Measurements from ENCODE around the gene GLT6D1. TPM values are rescaled to one million over a fixed set of nuclear protein-coding genes. Genes with fewer than 3 reads are reported as not detected.

The GLT6D1 gene
- polyA plus RNA-seq, 1 experiment: not detected

DNA sequence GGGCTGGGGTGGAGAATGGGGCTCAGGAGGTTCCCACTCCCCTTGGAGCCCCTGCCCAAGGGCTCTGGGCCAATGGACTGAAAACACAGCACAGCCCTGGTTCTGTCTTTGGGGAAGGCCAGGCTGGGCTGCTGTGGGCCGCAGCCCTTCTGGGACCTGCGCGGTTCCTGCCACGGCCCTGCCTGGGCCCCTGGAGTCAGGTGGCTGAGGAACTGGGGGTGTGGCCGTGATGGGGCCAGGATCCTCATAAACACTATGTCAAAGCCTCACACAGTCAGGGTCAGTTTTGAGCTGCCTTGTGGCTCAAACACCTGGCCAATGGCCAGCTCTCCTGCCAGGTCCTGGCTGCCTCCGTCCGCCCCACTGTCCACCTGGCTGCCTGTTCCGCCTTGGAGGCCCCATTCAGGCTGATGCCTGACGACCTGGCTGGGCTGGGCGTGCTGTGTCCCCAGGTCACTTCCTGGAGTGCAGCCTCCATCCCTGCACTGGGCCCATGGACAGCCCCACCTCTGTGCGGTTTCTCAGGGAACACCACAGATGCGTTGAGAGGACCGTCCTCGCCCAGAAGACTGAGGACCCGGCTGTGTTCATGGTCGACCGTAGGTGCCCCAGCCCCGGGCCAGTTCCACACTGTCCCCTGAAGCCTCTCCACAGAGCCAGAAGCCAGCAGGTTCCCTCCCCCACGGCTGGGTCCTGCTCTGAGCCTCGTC, 50.3 kb downstream of the GLT6D1 start:
- POLR2A ChIA-PET: no interaction called here
- DNase-seq (ENCODE audit: low read depth): no peak
- H3K27me3 ChIP-seq (ENCODE audit: control insufficient read depth, insufficient read depth, low read length): no peaks in the 10 kb centered on the region
- CTCF ChIA-PET: interaction anchor here (1.1 to 3.2 kb wide), 2 partner anchors 12 to 14 kb away, joined by 3 to 11 read pairs; no protein-coding TSS in a partner anchor
- H3K4me3 ChIP-seq (ENCODE audit: low read depth, low read length): no peak overlapping the region
- no peaks in the 10 kb centered on the region for H3K36me3 ChIP-seq (ENCODE audit: control insufficient read depth, insufficient read depth, low read length)
- no peak for TF ChIP-seq CTCF (IDR thresholded peaks at IDR 0.05; ENCODE audit: insufficient read depth, low read depth, low read length)

DNA sequence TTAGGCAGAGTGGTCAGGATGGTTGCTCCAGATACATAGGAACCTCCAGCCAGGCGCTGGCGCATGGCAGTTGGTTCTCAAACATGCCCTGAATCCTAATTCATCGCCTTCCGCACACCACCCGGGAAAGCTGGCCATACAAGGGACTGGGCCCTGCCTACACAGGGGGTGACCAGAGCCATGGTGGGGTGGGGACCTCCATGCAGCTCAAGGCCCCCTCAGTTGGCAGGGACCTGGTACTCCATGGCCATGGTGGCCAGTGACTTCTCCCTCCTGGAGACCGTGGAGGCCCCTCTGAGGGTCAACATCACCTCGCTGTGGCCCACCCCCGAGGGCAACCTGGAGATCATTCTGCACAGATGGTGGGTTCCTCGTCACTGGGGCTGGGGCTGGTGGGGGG, 51.0 kb downstream of the GLT6D1 start:
- no peak overlapping the region for H3K4me3 ChIP-seq (ENCODE audit: low read depth, low read length)
- ChIA-PET CTCF (no interaction called here), POLR2A (no interaction called here)
- no peak for DNase-seq (ENCODE audit: low read depth)
- no peaks in the 10 kb centered on the region for H3K27me3 ChIP-seq (ENCODE audit: control insufficient read depth, insufficient read depth, low read length)
- H3K36me3 ChIP-seq (ENCODE audit: control insufficient read depth, insufficient read depth, low read length): no peaks in the 10 kb centered on the region
- no peak for TF ChIP-seq CTCF (IDR thresholded peaks at IDR 0.05; ENCODE audit: insufficient read depth, low read depth, low read length)

DNA sequence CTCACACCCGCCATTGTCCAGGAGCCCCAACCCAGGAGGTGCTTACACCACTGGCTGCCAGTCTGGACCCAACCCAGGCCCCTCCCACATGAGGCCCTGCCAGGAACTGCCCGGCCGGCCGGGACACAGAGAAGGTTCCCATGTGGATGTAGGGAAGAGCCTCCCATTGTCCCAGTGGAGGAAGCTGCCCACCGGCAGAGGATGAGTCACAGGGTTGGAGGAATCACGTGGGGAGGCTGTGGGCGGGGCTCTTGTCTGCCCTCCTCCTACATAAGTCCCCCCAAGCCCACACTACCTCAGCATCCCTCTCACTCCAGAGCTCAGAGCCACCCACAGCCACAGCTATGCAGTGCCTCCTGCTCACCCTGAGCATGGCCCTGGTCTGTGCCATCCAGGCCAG, 51.7 kb downstream of the GLT6D1 start:
- CTCF ChIA-PET: no interaction called here
- no peaks in the 10 kb centered on the region for H3K27me3 ChIP-seq (ENCODE audit: control insufficient read depth, insufficient read depth, low read length)
- no peak for DNase-seq (ENCODE audit: low read depth)
- H3K36me3 ChIP-seq (ENCODE audit: control insufficient read depth, insufficient read depth, low read length): no peaks in the 10 kb centered on the region
- TF ChIP-seq CTCF (IDR thresholded peaks at IDR 0.05; ENCODE audit: insufficient read depth, low read depth, low read length): no peak
- POLR2A ChIA-PET: no interaction called here
- no peak overlapping the region for H3K4me3 ChIP-seq (ENCODE audit: low read depth, low read length)

DNA sequence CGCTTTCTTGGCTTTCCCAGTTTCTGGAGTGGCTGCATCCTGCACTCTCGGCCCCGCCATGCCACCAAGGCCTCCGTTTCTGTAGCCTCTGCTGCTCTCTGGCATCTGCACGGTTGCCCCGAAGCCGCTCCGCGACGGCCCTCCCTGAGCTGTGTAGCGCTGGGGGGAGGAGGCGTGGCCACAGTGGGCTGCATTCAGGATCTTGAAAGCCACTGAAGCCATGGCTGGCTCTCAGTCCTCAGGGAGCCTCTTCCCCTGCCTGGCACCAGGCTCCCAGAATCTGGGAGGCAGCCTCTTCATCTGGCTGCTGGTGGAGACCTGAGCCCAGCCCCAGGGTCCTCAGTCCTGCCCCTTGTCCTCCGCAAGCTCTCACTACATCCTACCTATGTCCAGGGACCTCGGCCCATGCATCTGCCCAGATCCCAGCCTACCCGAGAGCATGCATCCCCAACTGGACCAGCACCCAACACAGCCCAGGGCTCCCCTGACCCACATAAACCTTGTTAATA, 52.7 kb downstream of the GLT6D1 start:
- DNase-seq (ENCODE audit: low read depth): no peak
- ChIA-PET CTCF (no interaction called here), POLR2A (no interaction called here)
- TF ChIP-seq CTCF (IDR thresholded peaks at IDR 0.05; ENCODE audit: insufficient read depth, low read depth, low read length): no peak
- H3K27me3 ChIP-seq (ENCODE audit: control insufficient read depth, insufficient read depth, low read length): no peaks in the 10 kb centered on the region
- no peaks in the 10 kb centered on the region for H3K36me3 ChIP-seq (ENCODE audit: control insufficient read depth, insufficient read depth, low read length)
- H3K4me3 ChIP-seq (ENCODE audit: low read depth, low read length): no peak overlapping the region

GRCh38 chr9:135584934-135585333, 54.4 kb downstream of the GLT6D1 start:
- ChIA-PET CTCF (no interaction called here), POLR2A (no interaction called here)
- TF ChIP-seq CTCF (IDR thresholded peaks at IDR 0.05; ENCODE audit: insufficient read depth, low read depth, low read length): no peak

More at GRCh38 chr9:135584934-135585333, 54.4 kb downstream of the GLT6D1 start:
- Histone ChIP-seq H3K4me3 (ENCODE audit: low read depth, low read length) (no peak overlapping the region), H3K36me3 (ENCODE audit: control insufficient read depth, insufficient read depth, low read length) (no peaks in the 10 kb centered on the region), H3K27me3 (ENCODE audit: control insufficient read depth, insufficient read depth, low read length) (no peaks in the 10 kb centered on the region)
- no peak for DNase-seq (ENCODE audit: low read depth)

Data from BJ (cell line).